IMR-90 (cell line): Measurements from ENCODE around the gene NTSR1.

Experiments used
- MAFK ChIP-seq: IDR thresholded peaks from 2 replicates; pipeline ENCODE4 v1.6.1; 2012; ENCODE audit warnings: low read depth, low read length, improper control_type of control experiment
- NFE2L2 ChIP-seq: fragments of 150-350 bp; IDR thresholded peaks from 2 replicates; pipeline ENCODE4 v1.6.1; 2016; ENCODE audit warnings: low read depth, mild to moderate bottlenecking, low read length
- POLR2A ChIP-seq: IDR thresholded peaks from 2 replicates; pipeline ENCODE4 v1.6.1; 2012; ENCODE audit warnings: mild to moderate bottlenecking, low read depth, low read length
- RAD21 ChIP-seq: IDR thresholded peaks from 2 replicates; pipeline ENCODE4 v1.6.1; 2012; ENCODE audit warnings: low read length, improper control_type of control experiment
- RFX5 ChIP-seq: IDR thresholded peaks from 2 replicates; pipeline ENCODE4 v1.8.0; 2012; ENCODE audit warnings: low read depth, mild to moderate bottlenecking, low read length, moderate library complexity
- TF ChIP-seq, protein P1 (sequence below): conservative IDR thresholded peaks from 2 replicates; pipeline ENCODE4 v1.5.1; 2012; ENCODE audit warnings: mild to moderate bottlenecking, low read depth, low read length, improper control_type of control experiment
- TF ChIP-seq, protein P2 (sequence below): fragments of 150-350 bp; IDR thresholded peaks from 2 replicates; pipeline ENCODE4 v1.6.1; 2016; ENCODE audit warnings: low read depth, mild to moderate bottlenecking, low read length, moderate library complexity, borderline replicate concordance

DNA sequence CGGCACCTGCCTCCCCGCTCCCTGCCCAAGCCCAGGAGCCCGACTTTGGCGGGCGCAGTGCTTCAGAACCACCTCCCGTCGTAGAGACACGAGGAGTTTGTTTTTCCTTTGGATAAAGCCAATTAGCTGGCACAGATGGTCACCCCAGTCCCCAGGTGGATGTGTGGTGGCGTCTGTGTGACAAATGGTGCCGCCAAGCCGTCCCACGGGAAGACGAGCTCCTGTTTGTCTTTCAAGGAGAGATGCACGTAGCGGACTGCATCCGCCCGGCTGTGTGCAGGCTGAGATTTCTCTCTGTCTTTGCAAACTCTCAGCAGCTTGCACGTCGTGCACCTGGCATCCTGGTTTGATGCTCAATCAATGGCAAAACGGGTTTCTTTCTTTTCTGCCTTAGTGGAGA is 71.6 kb downstream of the NTSR1 start:
- no peak for TF ChIP-seq MAFK
- TF ChIP-seq, protein P1, sequence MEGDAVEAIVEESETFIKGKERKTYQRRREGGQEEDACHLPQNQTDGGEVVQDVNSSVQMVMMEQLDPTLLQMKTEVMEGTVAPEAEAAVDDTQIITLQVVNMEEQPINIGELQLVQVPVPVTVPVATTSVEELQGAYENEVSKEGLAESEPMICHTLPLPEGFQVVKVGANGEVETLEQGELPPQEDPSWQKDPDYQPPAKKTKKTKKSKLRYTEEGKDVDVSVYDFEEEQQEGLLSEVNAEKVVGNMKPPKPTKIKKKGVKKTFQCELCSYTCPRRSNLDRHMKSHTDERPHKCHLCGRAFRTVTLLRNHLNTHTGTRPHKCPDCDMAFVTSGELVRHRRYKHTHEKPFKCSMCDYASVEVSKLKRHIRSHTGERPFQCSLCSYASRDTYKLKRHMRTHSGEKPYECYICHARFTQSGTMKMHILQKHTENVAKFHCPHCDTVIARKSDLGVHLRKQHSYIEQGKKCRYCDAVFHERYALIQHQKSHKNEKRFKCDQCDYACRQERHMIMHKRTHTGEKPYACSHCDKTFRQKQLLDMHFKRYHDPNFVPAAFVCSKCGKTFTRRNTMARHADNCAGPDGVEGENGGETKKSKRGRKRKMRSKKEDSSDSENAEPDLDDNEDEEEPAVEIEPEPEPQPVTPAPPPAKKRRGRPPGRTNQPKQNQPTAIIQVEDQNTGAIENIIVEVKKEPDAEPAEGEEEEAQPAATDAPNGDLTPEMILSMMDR: no peak
- TF ChIP-seq, protein P2, sequence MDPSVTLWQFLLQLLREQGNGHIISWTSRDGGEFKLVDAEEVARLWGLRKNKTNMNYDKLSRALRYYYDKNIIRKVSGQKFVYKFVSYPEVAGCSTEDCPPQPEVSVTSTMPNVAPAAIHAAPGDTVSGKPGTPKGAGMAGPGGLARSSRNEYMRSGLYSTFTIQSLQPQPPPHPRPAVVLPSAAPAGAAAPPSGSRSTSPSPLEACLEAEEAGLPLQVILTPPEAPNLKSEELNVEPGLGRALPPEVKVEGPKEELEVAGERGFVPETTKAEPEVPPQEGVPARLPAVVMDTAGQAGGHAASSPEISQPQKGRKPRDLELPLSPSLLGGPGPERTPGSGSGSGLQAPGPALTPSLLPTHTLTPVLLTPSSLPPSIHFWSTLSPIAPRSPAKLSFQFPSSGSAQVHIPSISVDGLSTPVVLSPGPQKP: no peak
- TF ChIP-seq NFE2L2: no peak
- no peak for TF ChIP-seq RFX5
- no peak for TF ChIP-seq POLR2A
- no peak for TF ChIP-seq RAD21
